Measurements from ENCODE around the gene L3HYPDH.

The L3HYPDH gene

GRCh38 chr14:59483819-59484638, at the start of gene L3HYPDH, which contains the start of gene JKAMP:
Gene L3HYPDH, minus strand, starts transcription at chr14:59484408. Its CDS starts 92 bp downstream, at chr14:59484316.
Gene JKAMP, plus strand, starts transcription at chr14:59484517. Its CDS starts 73 bp downstream, at chr14:59484590.
- DNase-seq (ENCODE audit: low spot score) = peak; percentile 96

- DNase-seq (ENCODE audit: low spot score) = no peak
These were observed 48.2 kb upstream of the L3HYPDH start for GRCh38 chr14:59532419-59532818.

DNA sequence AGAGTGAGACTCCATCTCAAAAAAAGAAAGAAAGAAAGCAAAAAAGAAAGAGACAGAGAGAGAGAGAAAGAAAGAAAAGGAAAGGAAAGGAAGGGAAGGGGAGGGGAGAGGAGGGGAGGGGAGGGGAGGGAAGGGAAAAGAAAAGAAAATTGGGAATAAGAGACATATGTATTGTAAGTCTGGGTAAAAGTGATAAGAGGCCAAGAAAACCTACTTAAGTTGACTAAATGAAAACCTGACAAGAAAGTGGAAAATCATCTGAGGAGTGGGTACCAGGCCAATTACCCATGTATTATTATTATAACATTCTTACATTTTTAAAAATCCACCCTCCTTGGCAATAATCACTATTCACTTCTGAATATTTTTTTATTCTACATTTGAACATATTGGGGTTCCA, 46.1 kb upstream of the L3HYPDH start:
- no peak for DNase-seq (ENCODE audit: low spot score)

- DNase-seq (ENCODE audit: low spot score) = no peak
These were observed 45.0 kb upstream of the L3HYPDH start for GRCh38 chr14:59529189-59529588.

DNA sequence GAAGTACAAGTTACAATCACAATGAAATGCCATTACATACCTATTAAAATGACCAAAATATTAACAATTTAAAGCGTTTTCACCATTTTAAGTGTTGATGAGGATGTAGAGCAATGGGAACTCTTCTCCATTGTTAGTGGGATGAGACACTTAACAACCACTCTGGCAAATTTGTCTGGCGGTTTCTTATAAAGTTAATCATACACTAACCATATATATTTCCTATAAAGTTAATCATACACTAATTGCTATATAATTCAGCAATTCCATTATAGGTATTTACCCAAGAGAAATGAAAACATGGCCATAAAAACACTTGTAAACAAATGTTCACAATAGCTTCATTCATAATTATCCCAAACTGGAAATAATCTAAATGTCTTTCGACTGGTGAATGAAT, 36.0 kb upstream of the L3HYPDH start:
- no peak for DNase-seq (ENCODE audit: low spot score)

GRCh38 chr14:59511916-59512575, 27.8 kb upstream of the L3HYPDH start:
- no peak for DNase-seq (ENCODE audit: low spot score)

GRCh38 chr14:59510966-59511365, 26.8 kb upstream of the L3HYPDH start:
- no peak for DNase-seq (ENCODE audit: low spot score)

DNA sequence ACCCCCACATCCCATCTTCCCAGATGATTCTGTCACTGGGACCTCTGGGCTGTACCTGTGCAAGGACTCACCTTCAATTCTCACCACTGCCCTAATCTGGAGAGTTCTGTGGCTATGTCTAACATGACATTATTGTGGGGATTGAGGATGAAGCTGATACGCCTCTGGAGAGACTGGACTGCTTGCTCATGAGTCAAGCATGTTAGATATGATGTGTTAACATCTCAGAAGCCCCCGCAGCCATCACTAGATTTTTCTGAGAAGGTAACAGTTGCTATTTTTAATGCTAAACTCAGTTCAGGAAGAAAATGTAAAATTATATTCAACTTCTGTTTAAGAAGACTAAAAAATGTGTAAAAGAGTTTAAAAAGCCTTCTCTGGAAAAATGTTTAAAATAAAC, 25.8 kb upstream of the L3HYPDH start:
- DNase-seq (ENCODE audit: low spot score) = no peak

GRCh38 chr14:59509101-59509500, 24.9 kb upstream of the L3HYPDH start:
- DNase-seq (ENCODE audit: low spot score) = no peak

- DNase-seq (ENCODE audit: low spot score) = no peak
These were observed 23.5 kb upstream of the L3HYPDH start for GRCh38 chr14:59507752-59508103.

- peak; percentile 18 for DNase-seq (ENCODE audit: low spot score)
These were observed 23.0 kb upstream of the L3HYPDH start for GRCh38 chr14:59507063-59507751.

DNA sequence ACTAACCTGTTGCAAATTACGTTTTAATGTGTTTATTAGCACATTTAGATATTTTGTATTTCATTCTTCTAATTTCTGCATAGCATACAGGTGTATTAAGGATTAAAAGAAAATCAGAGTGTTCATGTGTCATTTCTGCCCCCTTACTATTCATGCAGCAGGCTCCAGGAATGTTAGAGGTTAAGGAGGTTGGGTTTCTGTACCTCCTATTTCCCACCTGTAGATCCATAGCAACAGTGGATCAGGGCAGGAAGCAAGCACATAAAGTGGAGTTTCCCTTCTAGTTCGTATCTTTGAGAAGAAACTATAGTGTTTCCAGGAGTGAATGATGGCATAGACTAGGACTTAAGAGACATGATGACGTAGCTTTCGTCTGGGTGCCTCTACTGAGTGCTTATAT, 19.0 kb upstream of the L3HYPDH start:
- DNase-seq (ENCODE audit: low spot score) = no peak

GRCh38 chr14:59500732-59501131, 16.5 kb upstream of the L3HYPDH start:
- DNase-seq (ENCODE audit: low spot score) = no peak

GRCh38 chr14:59492384-59492783, 8.2 kb upstream of the L3HYPDH start:
- DNase-seq (ENCODE audit: low spot score) = no peak

- no peak for DNase-seq (ENCODE audit: low spot score)
These were observed 6.5 kb upstream of the L3HYPDH start for GRCh38 chr14:59490756-59491155.

DNA sequence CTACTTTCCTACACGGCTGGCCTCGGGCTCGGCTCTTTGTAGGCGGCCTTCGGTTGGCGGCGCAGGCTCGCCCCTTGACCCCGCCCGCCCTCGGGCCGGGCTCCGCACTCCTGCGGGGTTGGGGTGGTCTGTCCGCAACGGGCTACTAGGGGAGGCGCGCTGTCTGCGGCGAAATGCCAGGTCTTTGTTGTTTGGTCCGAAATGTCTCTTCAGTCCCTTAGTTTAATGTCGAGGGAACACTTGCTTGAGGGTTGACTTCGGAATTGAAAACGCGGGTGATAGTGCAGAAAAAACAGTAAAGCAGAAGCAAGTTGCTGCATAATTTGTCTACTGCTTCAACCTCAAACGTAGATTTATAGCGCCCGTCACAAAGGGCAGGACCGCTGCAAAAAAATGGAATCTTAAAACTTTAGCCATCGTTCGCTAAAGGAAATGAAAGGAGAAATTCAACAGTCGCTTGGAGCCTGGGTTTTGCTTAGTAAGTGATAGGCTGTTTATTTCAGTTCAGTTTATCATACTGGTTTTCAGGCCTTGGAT, 499 bp upstream of the L3HYPDH start:
- DNase-seq (ENCODE audit: low spot score) = no peak

- no peak for DNase-seq (ENCODE audit: low spot score)
These were observed 845 bp downstream of the L3HYPDH start for GRCh38 chr14:59483363-59483762.

DNA sequence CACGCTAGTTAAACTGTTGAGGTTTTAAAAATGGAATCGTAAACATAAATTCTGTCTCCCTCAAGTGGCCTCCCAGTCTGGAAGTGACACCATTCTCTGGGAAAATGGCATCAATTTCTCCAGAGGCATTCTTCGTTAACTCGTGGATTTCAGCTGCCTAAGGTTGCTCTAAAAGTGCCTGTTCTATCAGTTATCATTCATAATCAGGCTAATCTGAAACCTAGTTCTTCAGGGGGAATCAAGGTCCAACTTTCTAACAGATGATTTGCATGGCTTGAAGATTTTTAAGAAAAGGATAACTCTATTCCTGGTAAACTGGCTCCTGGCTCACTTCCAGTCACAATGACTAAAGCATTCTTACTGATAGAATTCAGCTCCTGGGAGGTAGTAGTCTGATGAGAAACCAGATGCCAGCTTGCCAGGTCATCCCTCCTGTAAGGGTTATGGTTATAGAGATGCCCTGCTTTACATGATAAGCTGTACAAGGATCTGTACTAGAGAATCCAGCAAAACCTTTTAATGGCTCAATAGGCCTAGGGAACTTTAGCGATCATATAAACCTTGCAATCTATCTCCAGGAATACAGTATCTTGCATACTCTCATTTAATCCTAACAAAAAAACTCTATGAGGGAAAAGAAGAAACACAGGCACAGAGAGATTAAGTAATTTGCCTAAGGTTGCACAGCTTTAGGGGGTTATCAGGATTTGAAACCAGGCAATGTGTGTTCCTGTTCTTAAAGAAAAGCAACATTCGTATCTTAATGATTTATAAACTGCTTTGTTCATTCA, 1.5 kb downstream of the L3HYPDH start:
- no peak for DNase-seq (ENCODE audit: low spot score)

DNA sequence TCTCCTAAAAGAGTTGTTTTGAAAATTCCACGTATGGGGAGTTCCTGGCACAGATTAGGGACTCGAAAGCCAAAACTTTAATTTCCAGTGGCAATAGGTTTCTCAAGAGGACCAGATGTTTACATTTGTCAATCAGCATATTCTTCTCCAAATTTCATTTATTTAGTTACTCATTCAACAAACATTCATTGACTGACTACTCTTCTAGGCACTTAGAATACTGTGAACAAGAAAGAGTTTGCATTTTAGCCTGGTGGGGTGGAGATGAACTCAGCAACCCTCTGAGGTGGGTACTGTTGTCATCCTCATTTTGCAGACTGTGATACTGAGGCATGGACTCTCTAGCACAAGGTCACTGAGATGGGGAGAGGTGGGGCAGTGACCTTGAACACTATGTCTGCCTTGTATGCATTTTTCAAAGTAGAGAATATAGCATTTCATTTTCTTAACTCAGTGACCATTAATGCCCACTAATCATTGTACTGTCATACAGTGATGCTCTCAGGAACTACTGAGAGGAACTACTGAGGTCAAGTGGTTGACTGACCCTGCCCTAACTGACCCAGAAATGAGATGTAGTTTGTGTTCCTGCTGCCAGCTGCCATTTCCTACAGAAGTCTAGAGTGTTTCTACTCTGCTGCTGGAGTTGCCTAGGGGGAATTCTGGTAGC, 2.2 kb downstream of the L3HYPDH start:
- no peak for DNase-seq (ENCODE audit: low spot score)

GRCh38 chr14:59481407-59481806, 2.8 kb downstream of the L3HYPDH start:
- DNase-seq (ENCODE audit: low spot score) = no peak

GRCh38 chr14:59480166-59480565, 4.0 kb downstream of the L3HYPDH start:
- no peak for DNase-seq (ENCODE audit: low spot score)

All from CD4-positive, alpha-beta T cell treated with Interleukin-6 at 100 ng/mL for 8 hours (primary cell).